HCT116 (cell line): ENCODE measurements around the gene SETD9. TPM values are rescaled to one million over a fixed set of nuclear protein-coding genes. Genes with fewer than 3 reads are reported as not detected.
A peak's percentile ranks its signal among the peaks of the same experiment; 100 is the strongest.

Experiments
- ATAC-seq: fragments of 200-7000 bp; cut with Tn5 transposase; 2 replicates; pipeline ENCODE4 v1.9.1; 2020; ENCODE audit warnings: mild to moderate bottlenecking, moderate library complexity
- BruUV-seq: library from RNA; stranded (reverse); fragments of 400-500 nt; replicated peaks from 2 replicates; lab custom pipeline; 2021; lab: Mats Ljungman, UMichigan
- CTCF ChIA-PET: fragments of 300-600 bp; sonication (Branson Sonifier 250); formaldehyde crosslinking; loops from one replicate; lab custom pipeline; 2021; ENCODE audit warnings: antibody characterized with exemption; lab: Charles Lee
- POLR2A ChIA-PET: fragments of 300-600, 350-600 bp; sonication (Branson Sonifier 250); formaldehyde crosslinking; loops from one replicate; lab custom pipeline; 2021; ENCODE audit warnings: antibody characterized with exemption; lab: Charles Lee
- RAD21 ChIA-PET, 2 experiments: fragments of 300-600 bp; sonication (Branson Sonifier 250); formaldehyde crosslinking; loops; one replicate each; lab custom pipeline; 2023; ENCODE audit warnings: low total read pairs in 2 of 2; ENCODE audit not compliant: uncharacterized antibody in 2 of 2, unreplicated experiment in 2 of 2, low non-redundant PET in 1 of 2; lab: Charles Lee
- DNase-seq: peaks from one replicate; pipeline ENCODE4 v3.0.0-alpha.2; 2010; ENCODE audit warnings: low read depth, low spot score
- H2AFZ ChIP-seq: fragments of 200-600 bp; shearing (Covaris generic), sonication (generic); 2 replicates; pipeline ENCODE4 v1.6.1; 2017; ENCODE audit warnings: low read depth, mixed run types, mixed read lengths, antibody characterized with exemption, low read length; ENCODE audit not compliant: poor library complexity, severe bottlenecking
- H3K27ac ChIP-seq: 2 replicates; pipeline ENCODE4 v1.5.1; 2012; ENCODE audit warnings: low read depth, low read length
- H3K27me3 ChIP-seq: fragments of 200-600 bp; sonication (generic); 2 replicates; pipeline ENCODE4 v1.6.1; 2016; ENCODE audit warnings: mixed run types, low read length, mixed read lengths; ENCODE audit not compliant: insufficient read depth
- H3K36me3 ChIP-seq, 2 experiments: fragments of 200-500 bp in 1 of 2; fragments of 200-600 bp in 1 of 2; sonication (Bioruptor generic) in 1 of 2; sonication (generic) in 1 of 2; 2 replicates each; pipeline versions ENCODE4 v1.5.1 to v1.6.1; 2014 to 2016; ENCODE audit warnings: low read length in 2 of 2, inconsistent platforms in 1 of 2, mixed read lengths in 1 of 2, mixed run types in 1 of 2; ENCODE audit not compliant: insufficient read depth in 2 of 2, control insufficient read depth in 1 of 2
- H3K4me1 ChIP-seq, 2 experiments: fragments of 200-600 bp in 1 of 2; sonication (generic) in 1 of 2; 2 replicates each; pipeline versions ENCODE4 v1.5.1 to v1.6.1; 2012 to 2017; ENCODE audit warnings: low read length in 2 of 2, inconsistent platforms in 1 of 2, mild to moderate bottlenecking in 1 of 2, mixed read lengths in 1 of 2, mixed run types in 1 of 2, moderate library complexity in 1 of 2; ENCODE audit not compliant: insufficient read depth in 2 of 2, control insufficient read depth in 1 of 2
- H3K4me2 ChIP-seq: fragments of 200-600 bp; sonication (generic); 2 replicates; pipeline ENCODE4 v1.6.1; 2017; ENCODE audit warnings: mixed run types, low read length, mixed read lengths
- H3K4me3 ChIP-seq, 2 experiments: fragments of 200-600 bp in 1 of 2; sonication (generic) in 1 of 2; replicated peaks in 1 of 2; 2 replicates each; pipeline ENCODE4 v1.5.1; 2011 to 2016; ENCODE audit warnings: low read length in 2 of 2, control low read depth in 1 of 2, low read depth in 1 of 2, mild to moderate bottlenecking in 1 of 2, mixed read lengths in 1 of 2, mixed run types in 1 of 2
- H3K79me2 ChIP-seq: fragments of 200-600 bp; sonication (generic); 2 replicates; pipeline ENCODE4 v1.6.1; 2017; ENCODE audit warnings: mild to moderate bottlenecking, mixed run types, low read length, moderate library complexity, mixed read lengths; ENCODE audit not compliant: insufficient read depth
- H3K9ac ChIP-seq: fragments of 200-600 bp; sonication (generic); 2 replicates; pipeline ENCODE4 v1.6.1; 2016; ENCODE audit warnings: low read length, mixed read lengths
- H3K9me2 ChIP-seq: fragments of 200-600 bp; sonication (generic), shearing (Covaris generic); 2 replicates; pipeline ENCODE4 v1.6.1; 2017; ENCODE audit warnings: mixed run types, mild to moderate bottlenecking, moderate library complexity; ENCODE audit not compliant: insufficient read depth
- H3K9me3 ChIP-seq, 2 experiments: fragments of 200-500 bp in 1 of 2; fragments of 200-600 bp in 1 of 2; sonication (Bioruptor generic) in 1 of 2; sonication (generic) in 1 of 2; 2 replicates each; pipeline ENCODE4 v1.6.1; 2014 to 2017; ENCODE audit warnings: low read length in 2 of 2, mixed read lengths in 2 of 2, inconsistent platforms in 1 of 2, low read depth in 1 of 2, mild to moderate bottlenecking in 1 of 2, mixed run types in 1 of 2, moderate library complexity in 1 of 2; ENCODE audit not compliant: control insufficient read depth in 1 of 2, insufficient read depth in 1 of 2
- H4K20me1 ChIP-seq: fragments of 200-600 bp; sonication (generic), shearing (Covaris generic); 2 replicates; pipeline ENCODE4 v1.6.1; 2017; ENCODE audit warnings: mixed run types, mild to moderate bottlenecking, moderate library complexity; ENCODE audit not compliant: insufficient read depth
- FOSL1 ChIP-seq: IDR thresholded peaks from 2 replicates; pipeline ENCODE4 v1.6.1; 2012; ENCODE audit warnings: low read depth
- RAD21 ChIP-seq: IDR thresholded peaks from 2 replicates; pipeline ENCODE4 v1.6.1; 2012; ENCODE audit warnings: low read depth, mild to moderate bottlenecking
- TCF7L2 ChIP-seq: IDR thresholded peaks from 2 replicates; pipeline ENCODE4 v1.7.0; 2011; ENCODE audit warnings: borderline replicate concordance, inconsistent platforms; ENCODE audit not compliant: insufficient read depth, insufficient read length; ENCODE audit errors: extremely low read depth
- ZFX ChIP-seq: fragments of 450-650 bp; IDR thresholded peaks from 2 replicates; pipeline ENCODE4 v1.6.1; 2017
- intact Hi-C: fragments of 100-400 bp; cut with micrococcal nuclease; formaldehyde crosslinking; loops from 2 replicates; pipeline ENCODE4 v1.10.0; 2022
- total RNA-seq: library from RNA; stranded (reverse); gene quantifications from one replicate; pipeline ENCODE4 v1.2.1, GENCODE V29; 2021; ENCODE audit not compliant: unreplicated experiment
- TF ChIP-seq, protein P1 (sequence below), 3 experiments: fragments of 200-600 bp in 1 of 3; sonication (generic) in 1 of 3; IDR thresholded peaks in 2 of 3; conservative IDR thresholded peaks in 1 of 3; 2 replicates each; pipeline ENCODE4 v1.5.1; 2012 to 2017; ENCODE audit warnings: low read depth in 2 of 3, low read length in 2 of 3, antibody characterized with exemption in 1 of 3, borderline replicate concordance in 1 of 3, control low read depth in 1 of 3, mild to moderate bottlenecking in 1 of 3, mixed read lengths in 1 of 3, mixed run types in 1 of 3, moderate library complexity in 1 of 3; ENCODE audit not compliant: insufficient read depth in 1 of 3

SETD9 gene
- total RNA-seq, 1 experiment from 2014 or later = 10.9 TPM

DNA sequence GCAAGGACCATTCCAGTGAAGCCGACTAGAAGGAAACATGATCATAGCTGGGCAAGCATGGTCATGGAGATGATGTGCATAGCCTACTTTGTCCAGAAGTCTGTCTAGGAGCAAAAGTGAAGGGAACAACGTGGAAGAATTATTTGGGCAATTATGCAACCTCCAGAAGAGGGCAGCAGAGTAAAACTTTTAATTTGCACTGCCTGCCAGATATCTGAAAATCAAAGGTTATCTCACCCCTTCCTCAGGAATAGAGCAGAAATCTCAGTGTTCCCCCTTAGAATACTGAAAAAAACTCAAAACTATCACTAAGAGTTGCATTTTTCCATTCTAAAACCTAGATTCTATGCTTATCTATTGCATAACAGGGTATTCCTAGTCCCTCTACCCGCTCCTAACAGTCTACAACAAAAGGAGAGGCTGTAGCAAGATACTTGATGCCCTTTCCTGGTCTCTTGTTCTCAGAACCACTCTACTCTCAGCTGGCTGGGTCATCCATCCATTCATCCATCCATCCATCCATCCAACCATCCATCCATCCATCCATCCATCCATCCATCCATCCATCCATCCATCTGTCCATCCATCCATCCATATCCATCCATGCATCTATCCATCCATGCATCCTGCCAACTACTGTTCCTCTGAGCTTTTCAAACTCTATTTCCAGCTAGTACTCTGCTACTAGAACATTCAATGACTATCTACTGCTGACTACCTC is 8.4 kb upstream of the SETD9 start:
- H3K9ac ChIP-seq = no peak overlapping the region
- no TSS peak for BruUV-seq
- no peaks in the 10 kb centered on the region for H4K20me1 ChIP-seq
- intact Hi-C loops = loop anchor here (1.0 to 5.0 kb wide), 6 partner anchors 182 to 1561 kb away; partner anchors contain the start of gene PLK2
- ChIA-PET CTCF (interaction anchor here (0.7 to 5.0 kb wide), 8 partner anchors 17 to 630 kb away, joined by 3 to 37 read pairs (median 4); no protein-coding TSS in a partner anchor), POLR2A (no interaction called here), RAD21 (interaction anchor here (1.2 kb wide), 2 partner anchors 237 to 630 kb away, joined by 4 to 5 read pairs; no protein-coding TSS in a partner anchor)
- no peaks in the 10 kb centered on the region for H3K79me2 ChIP-seq
- H3K9me2 ChIP-seq = no peaks in the 10 kb centered on the region
- no peak overlapping the region for H3K4me2 ChIP-seq
- DNase-seq (peak; percentile 19), ATAC-seq (peak; percentile 84)
- no peaks in the 10 kb centered on the region for H3K36me3 ChIP-seq
- no peaks in the 10 kb centered on the region for H3K27me3 ChIP-seq
- no peaks in the 10 kb centered on the region for H3K4me1 ChIP-seq
- H2AFZ ChIP-seq = no peak overlapping the region
- no peaks in the 10 kb centered on the region; a peak in 1 of 4 replicates for H3K9me3 ChIP-seq
- TF ChIP-seq, protein P1, sequence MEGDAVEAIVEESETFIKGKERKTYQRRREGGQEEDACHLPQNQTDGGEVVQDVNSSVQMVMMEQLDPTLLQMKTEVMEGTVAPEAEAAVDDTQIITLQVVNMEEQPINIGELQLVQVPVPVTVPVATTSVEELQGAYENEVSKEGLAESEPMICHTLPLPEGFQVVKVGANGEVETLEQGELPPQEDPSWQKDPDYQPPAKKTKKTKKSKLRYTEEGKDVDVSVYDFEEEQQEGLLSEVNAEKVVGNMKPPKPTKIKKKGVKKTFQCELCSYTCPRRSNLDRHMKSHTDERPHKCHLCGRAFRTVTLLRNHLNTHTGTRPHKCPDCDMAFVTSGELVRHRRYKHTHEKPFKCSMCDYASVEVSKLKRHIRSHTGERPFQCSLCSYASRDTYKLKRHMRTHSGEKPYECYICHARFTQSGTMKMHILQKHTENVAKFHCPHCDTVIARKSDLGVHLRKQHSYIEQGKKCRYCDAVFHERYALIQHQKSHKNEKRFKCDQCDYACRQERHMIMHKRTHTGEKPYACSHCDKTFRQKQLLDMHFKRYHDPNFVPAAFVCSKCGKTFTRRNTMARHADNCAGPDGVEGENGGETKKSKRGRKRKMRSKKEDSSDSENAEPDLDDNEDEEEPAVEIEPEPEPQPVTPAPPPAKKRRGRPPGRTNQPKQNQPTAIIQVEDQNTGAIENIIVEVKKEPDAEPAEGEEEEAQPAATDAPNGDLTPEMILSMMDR (IDR thresholded peaks at IDR 0.05 in 2 of 3, conservative IDR thresholded peaks at IDR 0.05 in 1 of 3; ENCODE audit: borderline replicate concordance in 1 of 3, insufficient read depth in 1 of 3, low read depth in 2 of 3, low read length in 2 of 3) = peak; percentile 56 to 80 (median 73)
- TF ChIP-seq FOSL1 (no peak), TCF7L2 (no peak), RAD21 (peak; percentile 88), ZFX (no peak)
- TF ChIP-seq, all 23 proteins: peak for 2
- no peak overlapping the region for H3K27ac ChIP-seq
- H3K4me3 ChIP-seq = no peak overlapping the region
